Memory B cell (primary cell): ENCODE data around the gene ARHGAP25.
A peak's percentile ranks its signal among the peaks of the same experiment; 100 is the strongest.

Experiments
- ATAC-seq: fragments of 150-1000 bp; cut with Tn5 transposase; 2 replicates; pipeline ENCODE4 v1.10.0; 2021; ENCODE audit warnings: low read depth, mild to moderate bottlenecking, moderate library complexity
- DNase-seq, 2 donors: peaks; one replicate each; pipeline ENCODE4 v3.0.0; 2022; ENCODE audit warnings: low spot score in 2 of 2
- H3K27ac Mint-ChIP-seq: one replicate; pipeline ENCODE4 v1.8.0; 2022; ENCODE audit warnings: mild to moderate bottlenecking, moderate library complexity, mixed read lengths
- H3K27me3 Mint-ChIP-seq: one replicate; pipeline ENCODE4 v1.8.0; 2022; ENCODE audit warnings: mixed read lengths
- H3K36me3 Mint-ChIP-seq: one replicate; pipeline ENCODE4 v1.8.0; 2022; ENCODE audit warnings: mild to moderate bottlenecking, mixed read lengths
- H3K4me1 Mint-ChIP-seq: one replicate; pipeline ENCODE4 v1.8.0; 2022; ENCODE audit warnings: mixed read lengths
- H3K4me3 Mint-ChIP-seq: one replicate; pipeline ENCODE4 v1.8.0; 2022; ENCODE audit warnings: mild to moderate bottlenecking, moderate library complexity, mixed read lengths
- H3K9me3 Mint-ChIP-seq: one replicate; pipeline ENCODE4 v1.8.0; 2022; ENCODE audit warnings: mixed read lengths

The ARHGAP25 gene

GRCh38 chr2:68734688-68735525 is at the start of gene ARHGAP25:
ARHGAP25 (plus strand) TSS chr2:68734811; CDS start chr2:68735200, 389 bp downstream.
- Mint-ChIP-seq H3K27ac (no peak within 1 kb of the TSS), H3K27me3 (no peaks in the 10 kb centered on the region), H3K4me1 (peaks cover 26% of the 10 kb centered on the region), H3K9me3 (no peaks in the 10 kb centered on the region), H3K36me3 (peaks cover 4% of the 10 kb centered on the region), H3K4me3 (no peak within 1 kb of the TSS)
- ATAC-seq (peak; percentile 75), DNase-seq (peak; percentile 44 to 53)

GRCh38 chr2:68686178-68686577 is 48.4 kb upstream of the ARHGAP25 start:
- ATAC-seq, result no peak
- no peaks in the 10 kb centered on the region for H3K9me3 Mint-ChIP-seq
- no peaks in the 10 kb centered on the region for H3K27me3 Mint-ChIP-seq
- peaks cover 21% of the 10 kb centered on the region for H3K4me1 Mint-ChIP-seq
- peaks cover 1% of the 10 kb centered on the region for H3K36me3 Mint-ChIP-seq
- H3K27ac Mint-ChIP-seq, result no peak overlapping the region
- no peak for DNase-seq
- no peak overlapping the region for H3K4me3 Mint-ChIP-seq

- ATAC-seq, result no peak
- H3K4me3 Mint-ChIP-seq, result no peak overlapping the region
- peaks cover 25% of the 10 kb centered on the region for H3K4me1 Mint-ChIP-seq
Observed at GRCh38 chr2:68687018-68687417, 47.6 kb upstream of the ARHGAP25 start.

GRCh38 chr2:68689553-68690537 is 44.8 kb upstream of the ARHGAP25 start:
- peak; percentile 93 for ATAC-seq
- no peaks in the 10 kb centered on the region for H3K27me3 Mint-ChIP-seq
- peaks cover 33% of the 10 kb centered on the region for H3K4me1 Mint-ChIP-seq
- H3K4me3 Mint-ChIP-seq, result peak overlapping the region; percentile 43
- no peaks in the 10 kb centered on the region for H3K9me3 Mint-ChIP-seq
- H3K36me3 Mint-ChIP-seq, result no peaks in the 10 kb centered on the region
- H3K27ac Mint-ChIP-seq, result peak overlapping the region; percentile 52
- peak in 1 of 2 donors; percentile 48 for DNase-seq

More at GRCh38 chr2:68687018-68687417, 47.6 kb upstream of the ARHGAP25 start:
- Mint-ChIP-seq H3K27me3 (no peaks in the 10 kb centered on the region), H3K9me3 (no peaks in the 10 kb centered on the region), H3K27ac (no peak overlapping the region), H3K36me3 (no peaks in the 10 kb centered on the region)
- no peak for DNase-seq

GRCh38 chr2:68690851-68691250 is 43.8 kb upstream of the ARHGAP25 start:
- no peaks in the 10 kb centered on the region for H3K9me3 Mint-ChIP-seq
- ATAC-seq, result no peak
- DNase-seq, result no peak
- H3K4me1 Mint-ChIP-seq, result peaks cover 33% of the 10 kb centered on the region
- no peaks in the 10 kb centered on the region for H3K36me3 Mint-ChIP-seq
- no peaks in the 10 kb centered on the region for H3K27me3 Mint-ChIP-seq
- peak overlapping the region; percentile 43 for H3K4me3 Mint-ChIP-seq
- peak overlapping the region; percentile 52 for H3K27ac Mint-ChIP-seq

GRCh38 chr2:68692511-68692910 is 42.1 kb upstream of the ARHGAP25 start:
- Mint-ChIP-seq H3K27ac (peak overlapping the region; percentile 68), H3K4me3 (no peak overlapping the region), H3K27me3 (no peaks in the 10 kb centered on the region), H3K4me1 (peaks cover 33% of the 10 kb centered on the region), H3K36me3 (no peaks in the 10 kb centered on the region), H3K9me3 (no peaks in the 10 kb centered on the region)
- ATAC-seq (no peak), DNase-seq (no peak)

GRCh38 chr2:68693951-68694350 is 40.7 kb upstream of the ARHGAP25 start:
- H3K4me1 Mint-ChIP-seq, result peaks cover 31% of the 10 kb centered on the region
- no peaks in the 10 kb centered on the region for H3K27me3 Mint-ChIP-seq
- no peak overlapping the region for H3K4me3 Mint-ChIP-seq
- H3K27ac Mint-ChIP-seq, result no peak overlapping the region
- no peaks in the 10 kb centered on the region for H3K36me3 Mint-ChIP-seq
- no peak for DNase-seq
- no peak for ATAC-seq
- H3K9me3 Mint-ChIP-seq, result no peaks in the 10 kb centered on the region

- no peak overlapping the region for H3K27ac Mint-ChIP-seq
- H3K27me3 Mint-ChIP-seq, result no peaks in the 10 kb centered on the region
- DNase-seq, result no peak
- H3K4me3 Mint-ChIP-seq, result no peak overlapping the region
- H3K36me3 Mint-ChIP-seq, result no peaks in the 10 kb centered on the region
- no peak for ATAC-seq
- peaks cover 15% of the 10 kb centered on the region for H3K4me1 Mint-ChIP-seq
- H3K9me3 Mint-ChIP-seq, result peaks cover 2% of the 10 kb centered on the region
Observed at GRCh38 chr2:68695971-68696370, 38.6 kb upstream of the ARHGAP25 start.

GRCh38 chr2:68696554-68696953 is 38.1 kb upstream of the ARHGAP25 start:
- peaks cover 13% of the 10 kb centered on the region for H3K4me1 Mint-ChIP-seq
- no peak overlapping the region for H3K4me3 Mint-ChIP-seq
- H3K27me3 Mint-ChIP-seq, result no peaks in the 10 kb centered on the region
- no peak overlapping the region for H3K27ac Mint-ChIP-seq
- ATAC-seq, result no peak
- DNase-seq, result no peak
- H3K9me3 Mint-ChIP-seq, result peaks cover 2% of the 10 kb centered on the region
- no peaks in the 10 kb centered on the region for H3K36me3 Mint-ChIP-seq

- H3K9me3 Mint-ChIP-seq, result peaks cover 2% of the 10 kb centered on the region
- H3K4me3 Mint-ChIP-seq, result no peak overlapping the region
- H3K4me1 Mint-ChIP-seq, result peaks cover under 1% of the 10 kb centered on the region
- no peak overlapping the region for H3K27ac Mint-ChIP-seq
- H3K27me3 Mint-ChIP-seq, result no peaks in the 10 kb centered on the region
- ATAC-seq, result no peak
- no peaks in the 10 kb centered on the region for H3K36me3 Mint-ChIP-seq
- DNase-seq, result no peak
Observed at GRCh38 chr2:68698567-68699377, 35.8 kb upstream of the ARHGAP25 start.

GRCh38 chr2:68700560-68700959 is 34.1 kb upstream of the ARHGAP25 start:
- H3K36me3 Mint-ChIP-seq, result no peaks in the 10 kb centered on the region
- H3K4me3 Mint-ChIP-seq, result no peak overlapping the region
- H3K27me3 Mint-ChIP-seq, result no peaks in the 10 kb centered on the region
- no peak for DNase-seq
- no peaks in the 10 kb centered on the region for H3K4me1 Mint-ChIP-seq
- H3K27ac Mint-ChIP-seq, result no peak overlapping the region
- peaks cover 2% of the 10 kb centered on the region for H3K9me3 Mint-ChIP-seq
- ATAC-seq, result no peak

GRCh38 chr2:68706637-68707036 is 28.0 kb upstream of the ARHGAP25 start:
- no peak for DNase-seq
- ATAC-seq, result no peak
- Mint-ChIP-seq H3K27ac (no peak overlapping the region), H3K4me3 (no peak overlapping the region), H3K27me3 (no peaks in the 10 kb centered on the region), H3K36me3 (no peaks in the 10 kb centered on the region), H3K9me3 (no peaks in the 10 kb centered on the region), H3K4me1 (peaks cover 12% of the 10 kb centered on the region)

GRCh38 chr2:68708629-68709028 is 26.0 kb upstream of the ARHGAP25 start:
- Mint-ChIP-seq H3K27ac (no peak overlapping the region), H3K4me1 (peaks cover 20% of the 10 kb centered on the region), H3K4me3 (no peak overlapping the region)

More at GRCh38 chr2:68708629-68709028, 26.0 kb upstream of the ARHGAP25 start:
- no peaks in the 10 kb centered on the region for H3K9me3 Mint-ChIP-seq
- H3K36me3 Mint-ChIP-seq, result no peaks in the 10 kb centered on the region
- no peaks in the 10 kb centered on the region for H3K27me3 Mint-ChIP-seq
- ATAC-seq (no peak), DNase-seq (no peak)
